Natural killer cell treated with Interleukin-12 subunit alpha and Interleukin-12 subunit beta and Interleukin-15 and Interleukin-18, amount 100 ng/mL, for 72 hours (primary cell): ENCODE data around the gene COQ3. TPM values are rescaled to one million over a fixed set of nuclear protein-coding genes. Genes with fewer than 3 reads are reported as not detected.

Experiments
- ATAC-seq, 2 donors: fragments of 150-1000 bp; cut with Tn5 transposase in 1 of 2; sonication (Bioruptor Pico), chemical (Tn5 transposase) in 1 of 2; 2 replicates each; pipeline ENCODE4 v1.10.0; 2021
- DNase-seq: peaks from one replicate; pipeline ENCODE4 v3.0.0; 2022; ENCODE audit warnings: low spot score
- H3K27ac Mint-ChIP-seq, 2 donors: 1 replicate in 1 of 2; 2 replicates in 1 of 2; pipeline ENCODE4 v1.8.0; 2022; ENCODE audit warnings: mixed read lengths in 2 of 2, mild to moderate bottlenecking in 1 of 2, moderate library complexity in 1 of 2
- H3K27me3 Mint-ChIP-seq, 2 donors: 1 replicate in 1 of 2; 2 replicates in 1 of 2; pipeline ENCODE4 v1.8.0; 2022; ENCODE audit warnings: mixed read lengths in 2 of 2
- H3K36me3 Mint-ChIP-seq: one replicate; pipeline ENCODE4 v1.8.0; 2022; ENCODE audit warnings: mixed read lengths
- H3K4me1 Mint-ChIP-seq, 2 donors: 1 replicate in 1 of 2; 2 replicates in 1 of 2; pipeline ENCODE4 v1.8.0; 2022; ENCODE audit warnings: low read depth in 2 of 2, mixed read lengths in 2 of 2, mild to moderate bottlenecking in 1 of 2
- H3K4me3 Mint-ChIP-seq: one replicate; pipeline ENCODE4 v1.8.0; 2022; ENCODE audit warnings: mixed read lengths
- H3K9me3 Mint-ChIP-seq: 2 replicates; pipeline ENCODE4 v1.8.0; 2022; ENCODE audit warnings: mixed read lengths
- total RNA-seq, 2 donors: library from RNA; stranded (reverse); gene quantifications; one replicate each; pipeline ENCODE4 v1.2.3, GENCODE V29; 2022

The COQ3 gene
- total RNA-seq, 2 donors from 2014 or later = 7.9 to 12.5 TPM

DNA sequence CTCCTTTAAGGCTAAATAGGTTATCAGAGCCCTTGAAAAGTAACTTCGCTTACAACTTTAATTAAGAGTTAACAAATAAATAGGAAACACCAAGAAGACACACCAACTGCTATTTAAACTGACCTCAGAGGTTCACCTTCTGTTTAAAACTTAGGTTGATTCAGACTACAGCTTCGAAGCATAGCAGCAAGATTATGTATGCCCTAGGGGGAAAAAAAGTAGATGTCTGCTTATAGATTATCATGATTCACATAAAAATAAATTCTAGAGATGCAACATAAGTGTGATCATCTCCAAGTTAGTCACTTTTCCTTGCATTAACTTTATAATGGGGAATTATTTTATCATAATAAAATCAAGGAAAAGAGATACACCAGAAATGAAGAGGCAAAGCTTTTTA is 22.2 kb upstream of the COQ3 start:
- DNase-seq = no peak
- Mint-ChIP-seq H3K4me1 (peaks cover 25 to 47% of the 10 kb centered on the region in 2 donors), H3K27me3 (no peaks in the 10 kb centered on the region), H3K27ac (no peak overlapping the region), H3K4me3 (no peak overlapping the region), H3K36me3 (peaks cover 10% of the 10 kb centered on the region), H3K9me3 (no peaks in the 10 kb centered on the region)
- ATAC-seq = no peak

DNA sequence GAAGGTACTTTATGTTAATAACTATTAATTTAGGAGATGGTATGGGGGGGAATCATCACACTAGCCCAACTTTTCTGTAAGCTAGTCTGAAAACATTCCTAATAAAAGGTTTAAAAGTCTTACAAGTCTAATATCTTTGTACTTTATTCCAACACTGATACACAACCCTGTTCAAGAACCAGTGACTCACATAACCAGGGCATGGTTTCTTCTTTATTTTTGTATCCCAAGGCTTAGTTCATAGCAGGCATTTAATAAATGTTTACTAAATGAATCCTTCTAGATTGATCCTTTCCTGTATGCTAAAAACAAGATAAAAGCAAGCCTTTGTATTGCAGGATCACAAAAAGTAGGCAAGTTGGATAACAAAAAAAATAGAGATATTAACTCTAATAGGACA is 21.5 kb upstream of the COQ3 start:
- Mint-ChIP-seq H3K36me3 (peaks cover 10% of the 10 kb centered on the region), H3K27ac (no peak overlapping the region), H3K4me1 (peaks cover 21 to 41% of the 10 kb centered on the region in 2 donors), H3K9me3 (no peaks in the 10 kb centered on the region), H3K4me3 (no peak overlapping the region), H3K27me3 (no peaks in the 10 kb centered on the region)
- DNase-seq = no peak
- ATAC-seq = no peak

DNA sequence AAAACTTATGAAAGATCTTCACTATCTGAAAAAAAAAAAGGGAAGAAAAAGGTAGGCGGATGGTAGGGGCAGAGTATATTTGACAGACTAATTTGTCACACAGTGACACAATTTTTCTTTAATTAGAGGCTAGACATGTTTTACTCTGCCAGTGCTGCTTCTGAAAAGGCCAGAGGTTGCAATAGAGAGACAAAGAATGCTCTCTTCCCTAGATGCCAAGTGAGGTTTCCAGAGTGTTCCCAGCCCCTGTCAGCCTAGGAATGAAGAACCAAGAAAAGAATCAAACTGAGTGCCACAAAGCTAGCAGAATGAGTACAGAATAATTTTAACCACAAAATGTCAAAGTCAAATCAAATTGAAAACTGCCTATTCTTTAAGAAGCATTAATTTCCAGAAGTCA is 18.1 kb upstream of the COQ3 start:
- Mint-ChIP-seq H3K36me3 (peaks cover 22% of the 10 kb centered on the region), H3K4me1 (peaks cover 13 to 23% of the 10 kb centered on the region in 2 donors), H3K9me3 (no peaks in the 10 kb centered on the region), H3K4me3 (no peak overlapping the region), H3K27ac (peak overlapping the region in 1 of 2 donors; percentile 28), H3K27me3 (no peaks in the 10 kb centered on the region)
- no peak for ATAC-seq
- no peak for DNase-seq

DNA sequence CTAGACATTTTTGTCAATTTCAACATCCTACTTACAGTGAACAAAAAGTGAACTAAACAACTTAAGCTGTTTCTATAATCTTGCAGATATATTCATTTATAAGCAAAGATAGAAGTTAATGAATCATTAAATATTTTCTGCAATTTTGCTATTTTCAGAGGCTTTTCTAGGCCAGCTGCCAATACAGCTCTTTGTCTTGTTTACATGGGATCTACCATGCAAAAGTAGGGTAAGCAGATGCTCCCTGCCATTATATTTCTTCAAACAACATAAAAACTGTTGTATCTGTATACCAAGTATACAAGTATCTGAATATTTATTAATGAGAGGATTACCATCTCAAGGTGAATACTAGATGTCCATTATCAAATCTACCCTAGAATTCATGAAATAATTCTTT is 15.7 kb upstream of the COQ3 start:
- DNase-seq (no peak), ATAC-seq (no peak)
- H3K36me3 Mint-ChIP-seq = peaks cover 33% of the 10 kb centered on the region
- peaks cover 6 to 10% of the 10 kb centered on the region in 2 donors for H3K4me1 Mint-ChIP-seq
- H3K4me3 Mint-ChIP-seq = no peak overlapping the region
- no peaks in the 10 kb centered on the region for H3K9me3 Mint-ChIP-seq
- no peaks in the 10 kb centered on the region for H3K27me3 Mint-ChIP-seq
- H3K27ac Mint-ChIP-seq = no peak overlapping the region

DNA sequence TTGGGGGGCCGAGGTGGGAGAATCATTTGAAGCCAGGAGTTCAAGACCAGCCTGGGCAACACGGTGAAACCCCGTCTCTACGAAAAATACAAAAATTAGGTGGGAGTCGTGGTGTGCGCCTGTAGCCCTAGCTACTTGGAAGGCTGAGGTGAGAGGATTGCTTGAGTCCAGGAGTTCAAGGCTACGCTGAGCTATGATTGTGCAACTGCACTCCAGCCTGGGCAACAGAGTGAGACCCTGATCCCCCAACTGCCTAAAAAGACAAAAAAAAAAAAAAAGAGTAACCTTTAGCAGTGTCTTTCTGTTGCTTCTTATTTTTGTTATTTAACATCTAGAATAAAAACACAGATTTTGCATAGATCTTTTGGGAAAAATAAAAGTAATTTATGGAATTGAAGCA is 13.1 kb upstream of the COQ3 start:
- Mint-ChIP-seq H3K4me3 (no peak overlapping the region), H3K9me3 (no peaks in the 10 kb centered on the region), H3K36me3 (peaks cover 43% of the 10 kb centered on the region), H3K27ac (no peak overlapping the region), H3K27me3 (no peaks in the 10 kb centered on the region), H3K4me1 (peaks cover 0 to 4% of the 10 kb centered on the region in 2 donors)
- ATAC-seq (no peak), DNase-seq (no peak)

DNA sequence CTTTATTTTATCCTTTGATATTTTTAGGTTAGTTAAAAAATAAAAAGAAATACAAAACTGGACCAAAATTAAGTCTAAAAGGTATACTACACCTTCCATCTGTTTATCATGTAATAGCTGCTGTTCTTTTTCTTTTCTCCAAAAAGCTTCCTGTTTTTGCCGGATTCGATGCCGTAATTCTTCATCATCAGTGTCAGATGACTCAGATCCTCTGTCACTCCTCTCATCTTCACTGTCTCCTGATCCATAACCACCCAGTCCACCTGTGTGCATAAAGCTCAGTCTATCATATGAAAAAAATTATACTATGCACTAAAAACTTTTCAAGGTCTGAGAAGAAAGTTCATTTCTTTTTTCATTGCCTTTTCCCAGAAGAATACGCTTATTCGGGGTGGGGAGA is 8.5 kb upstream of the COQ3 start:
- peaks cover 41% of the 10 kb centered on the region for H3K36me3 Mint-ChIP-seq
- ATAC-seq (no peak), DNase-seq (no peak)
- no peak overlapping the region for H3K4me3 Mint-ChIP-seq
- H3K27me3 Mint-ChIP-seq = no peaks in the 10 kb centered on the region
- H3K9me3 Mint-ChIP-seq = no peaks in the 10 kb centered on the region
- H3K27ac Mint-ChIP-seq = no peak overlapping the region
- peaks cover 0 to 3% of the 10 kb centered on the region in 2 donors for H3K4me1 Mint-ChIP-seq

DNA sequence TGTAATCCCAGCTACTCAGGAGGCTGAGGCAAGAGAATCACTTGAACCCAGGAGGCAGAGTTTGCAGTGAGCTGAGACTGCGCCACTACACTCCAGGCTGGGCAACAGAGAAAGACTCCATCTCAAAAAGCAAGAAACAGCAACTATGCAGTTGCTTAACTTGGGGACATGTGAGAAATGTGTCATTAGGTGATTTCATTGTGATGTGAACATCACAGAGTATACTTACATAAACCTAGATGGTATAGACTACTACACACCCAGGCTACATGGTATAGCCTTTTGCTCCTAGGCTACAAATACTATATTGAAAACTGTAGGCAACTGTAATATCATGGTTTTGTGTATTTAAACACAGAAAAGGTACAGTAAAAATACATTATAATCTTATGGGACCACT is 3.3 kb upstream of the COQ3 start:
- Mint-ChIP-seq H3K4me1 (peaks cover 7 to 9% of the 10 kb centered on the region in 2 donors), H3K27me3 (no peaks in the 10 kb centered on the region), H3K27ac (no peak overlapping the region), H3K9me3 (no peaks in the 10 kb centered on the region), H3K4me3 (no peak overlapping the region), H3K36me3 (peaks cover 14% of the 10 kb centered on the region)
- DNase-seq = no peak
- ATAC-seq = no peak

DNA sequence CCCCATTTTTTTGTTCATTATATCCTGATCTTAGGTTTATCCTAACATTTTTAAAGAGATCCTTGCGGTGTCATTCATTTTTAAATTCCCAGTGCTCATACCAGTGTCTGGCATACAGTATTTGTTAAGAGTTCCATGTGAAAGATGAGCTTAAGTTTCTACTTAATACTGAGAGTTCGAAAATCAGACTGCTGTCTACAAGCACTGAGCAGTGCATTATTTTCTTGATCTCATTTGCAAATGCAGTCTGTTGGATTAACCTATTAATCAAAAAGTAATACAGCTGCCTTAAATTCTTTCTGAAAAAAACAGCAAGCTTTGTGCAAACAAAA is 663 bp downstream of the COQ3 start:
- peak in 1 of 2 donors; percentile 11 for ATAC-seq

DNA sequence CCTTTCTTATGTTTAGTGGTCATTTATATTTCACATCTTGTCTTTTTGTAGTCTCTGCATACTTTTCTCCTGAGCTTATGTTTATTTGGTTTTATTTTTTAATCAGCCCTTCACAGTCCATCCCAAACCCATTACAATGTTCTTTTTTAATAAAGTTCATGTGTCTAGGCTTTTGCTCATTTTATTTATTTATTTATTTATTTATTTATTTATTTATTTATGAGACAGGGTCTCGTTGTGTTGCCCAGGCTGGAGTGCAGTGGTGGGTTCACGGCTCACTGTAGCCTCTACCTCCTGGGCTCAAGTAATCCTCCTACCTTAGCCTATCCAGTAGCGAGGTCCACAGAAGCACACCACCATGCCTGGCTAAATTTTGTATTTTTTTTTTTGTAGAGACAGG is 3.1 kb downstream of the COQ3 start:
- ATAC-seq (no peak), DNase-seq (no peak)
- no peaks in the 10 kb centered on the region for H3K27me3 Mint-ChIP-seq
- no peak overlapping the region for H3K4me3 Mint-ChIP-seq
- no peaks in the 10 kb centered on the region for H3K9me3 Mint-ChIP-seq
- no peak overlapping the region for H3K27ac Mint-ChIP-seq
- H3K4me1 Mint-ChIP-seq = peaks cover 5 to 11% of the 10 kb centered on the region in 2 donors
- no peaks in the 10 kb centered on the region for H3K36me3 Mint-ChIP-seq

More for the DNA sequence above, 663 bp downstream of the COQ3 start:
- Mint-ChIP-seq H3K9me3 (no peaks in the 10 kb centered on the region), H3K36me3 (no peaks in the 10 kb centered on the region), H3K27me3 (no peaks in the 10 kb centered on the region), H3K27ac (peak overlapping the region; percentile 86 to 93), H3K4me1 (peaks cover 5 to 11% of the 10 kb centered on the region in 2 donors), H3K4me3 (peak overlapping the region; percentile 91)
- no peak for DNase-seq

DNA sequence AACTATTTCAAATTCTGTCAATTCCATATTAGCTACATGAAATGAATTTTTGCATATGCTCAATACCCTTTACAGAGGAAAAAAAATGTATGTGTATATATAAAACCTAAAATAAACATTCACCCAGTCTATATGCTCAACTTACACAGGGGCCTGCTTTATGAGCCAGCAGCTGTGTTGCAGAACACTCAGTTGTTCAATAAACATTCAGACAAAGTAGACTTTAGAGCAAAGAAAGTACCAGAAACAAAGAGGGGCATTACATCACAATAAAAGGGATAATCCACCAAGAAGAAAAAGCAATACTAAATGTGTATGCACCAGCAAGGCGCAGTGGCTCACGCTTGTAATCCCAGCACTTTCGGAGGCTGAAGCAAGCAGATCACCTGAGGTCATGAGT is 9.5 kb downstream of the COQ3 start:
- no peak for ATAC-seq

DNA sequence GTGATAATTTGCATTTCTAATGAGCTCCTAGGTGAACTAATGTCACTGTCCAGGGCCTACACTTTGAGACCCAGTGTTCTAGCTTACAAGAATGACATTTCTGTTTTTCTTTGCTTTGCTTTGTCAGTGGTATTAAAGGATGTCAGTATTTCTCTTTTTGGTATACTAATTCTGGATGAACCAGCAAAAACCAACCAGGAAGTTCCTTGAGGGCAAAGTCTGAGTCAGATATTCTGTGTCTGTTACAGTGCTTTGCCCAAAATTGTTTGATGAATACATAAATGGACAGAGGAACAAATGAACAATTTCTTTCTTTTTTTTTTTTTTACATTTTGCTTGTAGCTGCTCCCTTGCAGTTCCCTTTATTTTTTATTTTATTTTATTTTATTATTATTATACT is 15.4 kb downstream of the COQ3 start:
- DNase-seq (no peak), ATAC-seq (no peak)
- H3K9me3 Mint-ChIP-seq = no peaks in the 10 kb centered on the region
- H3K36me3 Mint-ChIP-seq = no peaks in the 10 kb centered on the region
- no peaks in the 10 kb centered on the region for H3K27me3 Mint-ChIP-seq
- H3K4me1 Mint-ChIP-seq = no peaks in the 10 kb centered on the region
- H3K4me3 Mint-ChIP-seq = no peak overlapping the region
- H3K27ac Mint-ChIP-seq = no peak overlapping the region

More for the DNA sequence above, 9.5 kb downstream of the COQ3 start:
- Mint-ChIP-seq H3K36me3 (no peaks in the 10 kb centered on the region), H3K9me3 (no peaks in the 10 kb centered on the region), H3K27ac (no peak overlapping the region), H3K4me1 (no peaks in the 10 kb centered on the region), H3K4me3 (no peak overlapping the region), H3K27me3 (no peaks in the 10 kb centered on the region)
- DNase-seq = no peak

DNA sequence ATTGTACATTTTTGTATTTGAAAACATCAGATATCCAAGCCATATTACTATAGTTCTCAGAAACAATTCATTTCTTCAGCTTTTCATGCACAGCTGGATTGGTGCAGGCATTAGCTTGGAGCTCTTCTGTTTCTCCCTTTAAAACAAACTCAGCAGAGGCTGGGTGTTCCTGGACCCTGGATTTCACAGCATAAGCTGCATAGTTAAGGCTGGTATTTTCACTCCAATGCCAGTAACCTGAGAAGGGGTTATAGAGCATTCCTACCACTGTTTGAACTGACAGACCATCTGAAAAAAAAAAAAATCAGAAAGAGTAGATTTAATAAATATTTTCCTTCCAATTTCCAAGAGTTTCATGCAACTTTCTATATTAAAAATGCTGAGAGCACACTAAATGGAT is 24.5 kb downstream of the COQ3 start:
- Mint-ChIP-seq H3K36me3 (no peaks in the 10 kb centered on the region), H3K4me1 (peaks cover 0 to under 1% of the 10 kb centered on the region in 2 donors), H3K27ac (no peak overlapping the region), H3K4me3 (no peak overlapping the region), H3K27me3 (no peaks in the 10 kb centered on the region), H3K9me3 (no peaks in the 10 kb centered on the region)
- ATAC-seq (no peak), DNase-seq (no peak)

DNA sequence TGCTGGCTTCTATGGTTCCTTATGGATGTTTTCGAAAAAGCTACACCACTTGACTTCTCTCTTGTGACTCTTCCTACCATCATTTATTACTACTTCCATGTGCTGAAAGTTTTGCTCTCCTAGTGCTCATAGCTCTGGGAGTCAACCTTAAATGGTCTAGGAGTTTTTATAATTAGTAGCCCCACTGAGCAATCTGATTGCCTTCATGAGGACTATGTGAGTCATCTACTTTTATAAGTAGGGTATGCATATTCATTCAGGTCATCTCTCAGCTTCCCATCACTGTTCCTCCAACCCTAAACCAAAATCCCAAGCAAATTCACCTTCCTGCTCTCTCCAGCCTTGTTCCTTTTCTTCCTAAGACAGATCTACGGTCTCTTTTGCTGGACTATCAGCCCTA is 27.1 kb downstream of the COQ3 start:
- Mint-ChIP-seq H3K4me3 (no peak overlapping the region), H3K27me3 (peaks cover 1 to 7% of the 10 kb centered on the region in 2 donors), H3K36me3 (no peaks in the 10 kb centered on the region), H3K27ac (no peak overlapping the region), H3K4me1 (peaks cover 4 to 9% of the 10 kb centered on the region in 2 donors), H3K9me3 (no peaks in the 10 kb centered on the region)
- DNase-seq (no peak), ATAC-seq (no peak)

DNA sequence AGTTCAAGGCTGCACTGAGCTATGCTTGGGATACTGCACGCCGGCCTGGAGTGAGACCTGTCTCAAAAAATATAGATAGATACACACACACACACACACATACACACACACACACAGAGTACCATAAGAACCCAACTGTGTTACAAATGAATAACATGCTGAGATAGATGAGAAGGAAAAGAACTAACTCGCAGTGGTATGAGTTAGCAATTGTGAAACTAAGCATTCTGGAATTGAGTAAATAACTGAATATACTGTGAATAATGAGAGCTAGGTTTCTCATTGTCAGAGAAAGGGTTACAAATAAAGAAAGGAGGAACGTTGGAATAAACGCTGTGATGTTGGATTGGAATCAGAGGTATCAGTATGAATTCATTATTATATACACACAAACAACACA is 30.0 kb downstream of the COQ3 start:
- H3K9me3 Mint-ChIP-seq = no peaks in the 10 kb centered on the region
- DNase-seq (no peak), ATAC-seq (peak; percentile 56 to 83)
- H3K27ac Mint-ChIP-seq = peak overlapping the region in 1 of 2 donors; percentile 43
- no peaks in the 10 kb centered on the region for H3K36me3 Mint-ChIP-seq
- peaks cover 20 to 27% of the 10 kb centered on the region in 2 donors for H3K27me3 Mint-ChIP-seq
- H3K4me3 Mint-ChIP-seq = peak overlapping the region; percentile 56
- H3K4me1 Mint-ChIP-seq = peaks cover 4 to 9% of the 10 kb centered on the region in 2 donors

DNA sequence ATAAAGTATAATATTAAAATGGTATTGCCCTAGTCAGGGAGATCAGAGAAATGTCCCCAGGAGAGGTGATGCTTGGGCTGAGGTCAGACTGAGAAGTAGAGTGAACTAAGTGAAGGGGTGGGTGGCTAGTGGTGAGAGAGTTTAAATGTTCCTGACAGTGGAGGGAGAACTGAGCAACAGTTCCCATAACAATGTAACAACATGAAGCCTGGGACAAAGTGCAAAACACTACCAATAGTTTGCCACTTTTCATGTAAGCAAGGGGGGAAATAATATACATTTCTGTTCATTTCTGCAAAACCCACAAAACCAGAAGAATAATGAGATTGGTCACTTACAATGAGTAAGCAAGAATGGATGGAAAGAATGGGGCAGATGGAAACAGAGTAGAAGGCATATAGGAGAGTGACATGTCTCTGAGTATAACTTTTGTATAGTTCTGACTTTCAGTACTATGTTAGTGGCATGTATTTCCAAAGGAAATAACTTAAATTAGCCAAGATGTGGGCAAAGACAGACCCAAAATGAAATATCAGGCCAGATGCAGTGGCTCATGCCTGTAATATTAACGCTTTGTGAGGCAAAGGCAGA is 31.2 kb downstream of the COQ3 start:
- ATAC-seq (peak; percentile 53 to 66), DNase-seq (no peak)
- H3K9me3 Mint-ChIP-seq = no peaks in the 10 kb centered on the region
- H3K27ac Mint-ChIP-seq = no peak overlapping the region
- peaks cover 4 to 9% of the 10 kb centered on the region in 2 donors for H3K4me1 Mint-ChIP-seq
- peak overlapping the region; percentile 7 for H3K4me3 Mint-ChIP-seq
- H3K27me3 Mint-ChIP-seq = peaks cover 22 to 27% of the 10 kb centered on the region in 2 donors
- H3K36me3 Mint-ChIP-seq = no peaks in the 10 kb centered on the region
